DMS153 treated with DMSO at 0.1 percent for 48 hours (cell line): ENCODE data around the gene TXN.
"Not testable (repeated sequence)": the region's sequence is repeated elsewhere in the genome, so short reads cannot be mapped to it uniquely, and the experiment has no call there.

ENCODE experiments used
- DNase-seq: peaks from one replicate; lab custom pipeline; 2025; ENCODE audit not compliant: unreplicated experiment; lab: John Stamatoyannopoulos, UW

TXN gene

GRCh38 chr9:110214090-110214489, 42.2 kb downstream of the TXN start:
- no peak for DNase-seq

GRCh38 chr9:110213413-110214044, 42.8 kb downstream of the TXN start:
- no peak for DNase-seq

- DNase-seq = no peak
These were observed 48.3 kb downstream of the TXN start, which contains the start of gene C9orf152 for GRCh38 chr9:110208031-110208430. TSS of gene C9orf152 (minus strand) at chr9:110208159. CDS start at chr9:110207579, 580 bp downstream.

- peak; percentile 70 for DNase-seq
These were observed 49.2 kb downstream of the TXN start for GRCh38 chr9:110207071-110207641.

- no peak for DNase-seq
These were observed 49.9 kb downstream of the TXN start for GRCh38 chr9:110206389-110206788.

GRCh38 chr9:110205612-110206011, 50.7 kb downstream of the TXN start:
- not testable (repeated sequence) for DNase-seq

GRCh38 chr9:110202232-110202631, 54.1 kb downstream of the TXN start:
- no peak for DNase-seq

GRCh38 chr9:110199643-110200042, 56.7 kb downstream of the TXN start:
- no peak for DNase-seq

- DNase-seq = no peak
These were observed 58.0 kb downstream of the TXN start for GRCh38 chr9:110198357-110198756.

GRCh38 chr9:110197330-110198187, 58.7 kb downstream of the TXN start:
- DNase-seq = no peak

- DNase-seq = not testable (repeated sequence)
These were observed 60.2 kb downstream of the TXN start for GRCh38 chr9:110196084-110196499.
